ENCODE results near the gene IGSF6.

Gene IGSF6

GRCh38 chr16:21641916-21642315 is 10.5 kb downstream of the IGSF6 start:
- no peak for TF ChIP-seq GATA2 (IDR thresholded peaks at IDR 0.05; ENCODE audit: low read depth, low read length)
- TF ChIP-seq GATA3 (IDR thresholded peaks at IDR 0.05; ENCODE audit: low read depth, low read length), result no peak

GRCh38 chr16:21639493-21639892 is 12.9 kb downstream of the IGSF6 start:
- TF ChIP-seq GATA3 (IDR thresholded peaks at IDR 0.05; ENCODE audit: low read depth, low read length) (no peak), GATA2 (IDR thresholded peaks at IDR 0.05; ENCODE audit: low read depth, low read length) (no peak)

GRCh38 chr16:21638573-21638975 is 13.8 kb downstream of the IGSF6 start:
- no peak for TF ChIP-seq GATA3 (IDR thresholded peaks at IDR 0.05; ENCODE audit: low read depth, low read length)
- no peak for TF ChIP-seq GATA2 (IDR thresholded peaks at IDR 0.05; ENCODE audit: low read depth, low read length)

- TF ChIP-seq GATA3 (IDR thresholded peaks at IDR 0.05; ENCODE audit: low read depth, low read length) (no peak), GATA2 (IDR thresholded peaks at IDR 0.05; ENCODE audit: low read depth, low read length) (no peak)
Measured at GRCh38 chr16:21637032-21637968, 15.1 kb downstream of the IGSF6 start.

GRCh38 chr16:21634216-21634615 is 18.2 kb downstream of the IGSF6 start:
- TF ChIP-seq GATA3 (IDR thresholded peaks at IDR 0.05; ENCODE audit: low read depth, low read length), result no peak
- no peak for TF ChIP-seq GATA2 (IDR thresholded peaks at IDR 0.05; ENCODE audit: low read depth, low read length)

- TF ChIP-seq GATA2 (IDR thresholded peaks at IDR 0.05; ENCODE audit: low read depth, low read length) (no peak), GATA3 (IDR thresholded peaks at IDR 0.05; ENCODE audit: low read depth, low read length) (no peak)
Measured at GRCh38 chr16:21628772-21629171, 23.6 kb downstream of the IGSF6 start.

- no peak for TF ChIP-seq GATA2 (IDR thresholded peaks at IDR 0.05; ENCODE audit: low read depth, low read length)
- no peak for TF ChIP-seq GATA3 (IDR thresholded peaks at IDR 0.05; ENCODE audit: low read depth, low read length)
Measured at GRCh38 chr16:21628121-21628726, 24.2 kb downstream of the IGSF6 start.

- TF ChIP-seq GATA2 (IDR thresholded peaks at IDR 0.05; ENCODE audit: low read depth, low read length), result no peak
- TF ChIP-seq GATA3 (IDR thresholded peaks at IDR 0.05; ENCODE audit: low read depth, low read length), result no peak
Measured at GRCh38 chr16:21626659-21627277, 25.6 kb downstream of the IGSF6 start.

GRCh38 chr16:21625026-21625425 is 27.4 kb downstream of the IGSF6 start:
- no peak for TF ChIP-seq GATA2 (IDR thresholded peaks at IDR 0.05; ENCODE audit: low read depth, low read length)
- no peak for TF ChIP-seq GATA3 (IDR thresholded peaks at IDR 0.05; ENCODE audit: low read depth, low read length)

GRCh38 chr16:21622545-21622944 is 29.9 kb downstream of the IGSF6 start:
- TF ChIP-seq GATA2 (IDR thresholded peaks at IDR 0.05; ENCODE audit: low read depth, low read length) (no peak), GATA3 (IDR thresholded peaks at IDR 0.05; ENCODE audit: low read depth, low read length) (no peak)

- TF ChIP-seq GATA3 (IDR thresholded peaks at IDR 0.05; ENCODE audit: low read depth, low read length) (no peak), GATA2 (IDR thresholded peaks at IDR 0.05; ENCODE audit: low read depth, low read length) (no peak)
Measured at GRCh38 chr16:21620592-21620991, 31.8 kb downstream of the IGSF6 start.

- 0 out of 2 replicates have a peak, but pooled peaks have one; percentile 37 for TF ChIP-seq GATA3 (IDR thresholded peaks at IDR 0.05; ENCODE audit: low read depth, low read length)
- peak; percentile 54; the same call in 1 of the 2 replicates for TF ChIP-seq GATA2 (IDR thresholded peaks at IDR 0.05; ENCODE audit: low read depth, low read length)
Measured at GRCh38 chr16:21619765-21620425, 32.5 kb downstream of the IGSF6 start.

- TF ChIP-seq GATA2 (IDR thresholded peaks at IDR 0.05; ENCODE audit: low read depth, low read length) (no peak), GATA3 (IDR thresholded peaks at IDR 0.05; ENCODE audit: low read depth, low read length) (no peak)
Measured at GRCh38 chr16:21618281-21618680, 34.1 kb downstream of the IGSF6 start.

GRCh38 chr16:21617607-21618006 is 34.8 kb downstream of the IGSF6 start:
- TF ChIP-seq GATA3 (IDR thresholded peaks at IDR 0.05; ENCODE audit: low read depth, low read length) (no peak), GATA2 (IDR thresholded peaks at IDR 0.05; ENCODE audit: low read depth, low read length) (no peak)

Measured in SH-SY5Y (cell line).